Type B pancreatic cell (in vitro differentiated cells): ENCODE results near the gene GPR17. TPM values are rescaled to one million over a fixed set of nuclear protein-coding genes. Genes with fewer than 3 reads are reported as not detected.
A peak's percentile ranks its signal among the peaks of the same experiment; 100 is the strongest.

Experiments
- DNase-seq: peaks from one replicate; pipeline ENCODE4 v3.0.0; 2021; ENCODE audit warnings: mixed read lengths; ENCODE audit not compliant: unreplicated experiment; ENCODE audit errors: extremely low spot score
- H3K27ac Mint-ChIP-seq: 2 replicates; pipeline ENCODE4 v1.8.0; 2021; ENCODE audit warnings: mild to moderate bottlenecking, mixed read lengths
- H3K27me3 Mint-ChIP-seq: 2 replicates; pipeline ENCODE4 v1.8.0; 2021; ENCODE audit warnings: mixed read lengths
- H3K36me3 Mint-ChIP-seq: 2 replicates; pipeline ENCODE4 v1.8.0; 2021; ENCODE audit warnings: mixed read lengths
- H3K4me1 Mint-ChIP-seq: one replicate; pipeline ENCODE4 v1.8.0; 2021; ENCODE audit warnings: mixed read lengths; ENCODE audit not compliant: unreplicated experiment
- H3K4me3 Mint-ChIP-seq: 2 replicates; pipeline ENCODE4 v1.8.0; 2021; ENCODE audit warnings: mild to moderate bottlenecking, mixed read lengths
- H3K9me3 Mint-ChIP-seq: 2 replicates; pipeline ENCODE4 v1.8.0; 2021; ENCODE audit warnings: mixed read lengths
- CTCF ChIP-seq: fragments of 200-600 bp; sonication (generic); conservative IDR thresholded peaks from 2 replicates; pipeline ENCODE4 v1.5.0; 2021; ENCODE audit warnings: antibody characterized with exemption, mild to moderate bottlenecking
- total RNA-seq: library from RNA; stranded (reverse); gene quantifications from 2 replicates; pipeline ENCODE4 v1.2.1, GENCODE V29; 2021; ENCODE audit warnings: low replicate concordance

Gene GPR17
- total RNA-seq, 1 donor from 2014 or later = 0.19 TPM

DNA sequence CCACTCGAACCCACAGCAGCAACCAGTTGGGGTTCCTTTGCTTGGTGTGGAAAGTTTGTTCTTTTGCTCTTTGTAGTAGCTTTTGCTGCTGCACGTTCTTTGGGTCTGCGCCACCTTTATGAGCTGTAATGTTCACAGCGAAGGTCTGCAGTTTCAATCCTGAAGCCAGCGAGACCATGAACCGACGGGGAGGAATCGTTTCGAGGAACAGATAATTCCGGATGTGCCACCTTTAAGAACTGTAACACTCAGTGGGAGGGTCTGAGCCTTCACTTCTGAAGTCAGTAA is 14.3 kb downstream of the GPR17 start:
- peaks cover 9% of the 10 kb centered on the region for H3K4me1 Mint-ChIP-seq
- TF ChIP-seq CTCF = no peak

GRCh38 chr2:127661072-127661649 is 15.2 kb downstream of the GPR17 start:
- Mint-ChIP-seq H3K27me3 (peaks cover 34% of the 10 kb centered on the region), H3K27ac (no peak overlapping the region), H3K4me3 (no peak overlapping the region), H3K36me3 (no peaks in the 10 kb centered on the region), H3K9me3 (no peaks in the 10 kb centered on the region), H3K4me1 (peaks cover 5% of the 10 kb centered on the region)
- no peak for TF ChIP-seq CTCF
- DNase-seq = no peak

More for the DNA sequence above, 14.3 kb downstream of the GPR17 start:
- Mint-ChIP-seq H3K36me3 (no peaks in the 10 kb centered on the region), H3K27ac (no peak overlapping the region), H3K9me3 (no peaks in the 10 kb centered on the region), H3K27me3 (peaks cover 25% of the 10 kb centered on the region), H3K4me3 (no peak overlapping the region)
- no peak for DNase-seq

- no peak overlapping the region for H3K27ac Mint-ChIP-seq
These were observed 16.1 kb downstream of the GPR17 start for GRCh38 chr2:127661949-127662510.

GRCh38 chr2:127662937-127663565 is 17.1 kb downstream of the GPR17 start:
- no peak for DNase-seq
- Mint-ChIP-seq H3K4me3 (no peak overlapping the region), H3K27ac (no peak overlapping the region), H3K36me3 (no peaks in the 10 kb centered on the region), H3K27me3 (peaks cover 50% of the 10 kb centered on the region), H3K9me3 (no peaks in the 10 kb centered on the region), H3K4me1 (peaks cover 5% of the 10 kb centered on the region)
- no peak for TF ChIP-seq CTCF

More at GRCh38 chr2:127661949-127662510, 16.1 kb downstream of the GPR17 start:
- Mint-ChIP-seq H3K9me3 (no peaks in the 10 kb centered on the region), H3K27me3 (peaks cover 43% of the 10 kb centered on the region), H3K4me3 (no peak overlapping the region), H3K4me1 (peaks cover 5% of the 10 kb centered on the region), H3K36me3 (no peaks in the 10 kb centered on the region)
- TF ChIP-seq CTCF = no peak
- no peak for DNase-seq

- Mint-ChIP-seq H3K27me3 (peaks cover 50% of the 10 kb centered on the region), H3K4me1 (peaks cover 5% of the 10 kb centered on the region), H3K27ac (no peak overlapping the region), H3K36me3 (no peaks in the 10 kb centered on the region), H3K9me3 (no peaks in the 10 kb centered on the region), H3K4me3 (peak overlapping the region; percentile 39)
- no peak for TF ChIP-seq CTCF
- DNase-seq = no peak
These were observed 17.7 kb downstream of the GPR17 start for GRCh38 chr2:127663566-127664064.
